H9 (cell line): ENCODE results near the gene RCAN1. TPM values are rescaled to one million over a fixed set of nuclear protein-coding genes. Genes with fewer than 3 reads are reported as not detected.

Source experiments
- DNase-seq: peaks from one replicate; pipeline ENCODE4 v3.0.0-alpha.2; 2017
- H2AFZ ChIP-seq: one replicate; pipeline ENCODE4 v1.6.1; 2013; ENCODE audit warnings: mild to moderate bottlenecking, low read length, control low read depth, moderate library complexity
- H2AK5ac ChIP-seq: 2 replicates; pipeline ENCODE4 v1.6.1; 2013; ENCODE audit warnings: low read length, control low read depth, mixed read lengths; ENCODE audit not compliant: insufficient read length
- H2BK120ac ChIP-seq: one replicate; pipeline ENCODE4 v1.6.1; 2013; ENCODE audit warnings: low read depth, mild to moderate bottlenecking, low read length, control low read depth, inconsistent platforms; ENCODE audit not compliant: poor library complexity, severe bottlenecking
- H2BK12ac ChIP-seq: 2 replicates; pipeline ENCODE4 v1.6.1; 2013; ENCODE audit warnings: low read length, control low read depth, mixed read lengths, low read depth; ENCODE audit not compliant: insufficient read length
- H2BK15ac ChIP-seq: 2 replicates; pipeline ENCODE4 v1.6.1; 2013; ENCODE audit warnings: low read depth, low read length, control low read depth
- H2BK20ac ChIP-seq: one replicate; pipeline ENCODE4 v1.6.1; 2013; ENCODE audit warnings: low read depth, mild to moderate bottlenecking, low read length, control low read depth, inconsistent platforms; ENCODE audit not compliant: poor library complexity, severe bottlenecking
- H2BK5ac ChIP-seq: 2 replicates; pipeline ENCODE4 v1.6.1; 2013; ENCODE audit warnings: low read length, control low read depth, mixed read lengths; ENCODE audit not compliant: insufficient read length
- H3K14ac ChIP-seq: 2 replicates; pipeline ENCODE4 v1.6.1; 2013; ENCODE audit warnings: low read length, control low read depth; ENCODE audit not compliant: insufficient read depth
- H3K18ac ChIP-seq: 2 replicates; pipeline ENCODE4 v1.6.1; 2013; ENCODE audit warnings: low read depth, mild to moderate bottlenecking, mixed read lengths, low read length, control low read depth; ENCODE audit not compliant: insufficient read length
- H3K23ac ChIP-seq: 2 replicates; pipeline ENCODE4 v1.6.1; 2013; ENCODE audit warnings: low read length, control low read depth, mixed read lengths, low read depth; ENCODE audit not compliant: insufficient read length
- H3K23me2 ChIP-seq: 2 replicates; pipeline ENCODE4 v1.6.1; 2013; ENCODE audit warnings: low read depth, mild to moderate bottlenecking, mixed read lengths, low read length, control low read depth; ENCODE audit not compliant: insufficient read length, poor library complexity, severe bottlenecking
- H3K27ac ChIP-seq: 2 replicates; pipeline ENCODE4 v1.5.1; 2013; ENCODE audit warnings: low read length, control low read depth, mixed read lengths, low read depth; ENCODE audit not compliant: insufficient read length
- H3K27me3 ChIP-seq: 2 replicates; pipeline ENCODE4 v1.6.1; 2013; ENCODE audit warnings: low read length, control low read depth, inconsistent platforms; ENCODE audit not compliant: insufficient read depth
- H3K4ac ChIP-seq: 2 replicates; pipeline ENCODE4 v1.6.1; 2013; ENCODE audit warnings: low read depth, mild to moderate bottlenecking, control low read depth, inconsistent platforms, low read length, moderate library complexity
- H3K4me1 ChIP-seq: 2 replicates; pipeline ENCODE4 v1.6.1; 2013; ENCODE audit warnings: low read length, control low read depth, inconsistent platforms; ENCODE audit not compliant: insufficient read depth
- H3K4me2 ChIP-seq: 2 replicates; pipeline ENCODE4 v1.6.1; 2013; ENCODE audit warnings: low read length, control low read depth, mixed read lengths; ENCODE audit not compliant: insufficient read length, insufficient read depth
- H3K56ac ChIP-seq: 2 replicates; pipeline ENCODE4 v1.6.1; 2013; ENCODE audit warnings: low read depth, mild to moderate bottlenecking, mixed read lengths, low read length, control low read depth; ENCODE audit not compliant: insufficient read length
- H3K79me1 ChIP-seq: 2 replicates; pipeline ENCODE4 v1.6.1; 2013; ENCODE audit warnings: low read depth, mild to moderate bottlenecking, moderate library complexity, low read length, control low read depth, inconsistent platforms; ENCODE audit not compliant: insufficient read depth, poor library complexity, severe bottlenecking
- H3K79me2 ChIP-seq: 2 replicates; pipeline ENCODE4 v1.6.1; 2013; ENCODE audit warnings: low read length, control low read depth, inconsistent platforms; ENCODE audit not compliant: insufficient read depth
- H3K9ac ChIP-seq: 2 replicates; pipeline ENCODE4 v1.6.1; 2013; ENCODE audit warnings: low read length, control low read depth, mixed read lengths; ENCODE audit not compliant: insufficient read length; ENCODE audit errors: extremely low read depth
- H3K9me3 ChIP-seq: one replicate; pipeline ENCODE4 v1.6.1; 2013; ENCODE audit warnings: low read depth, low read length, inconsistent platforms; ENCODE audit not compliant: control insufficient read depth
- H3T11ph ChIP-seq: one replicate; pipeline ENCODE4 v1.6.1; 2013; ENCODE audit warnings: mild to moderate bottlenecking, low read length, control low read depth, inconsistent platforms
- H4K20me1 ChIP-seq: one replicate; pipeline ENCODE4 v1.6.1; 2013; ENCODE audit not compliant: control insufficient read depth, insufficient read length, insufficient read depth
- H4K5ac ChIP-seq: 2 replicates; pipeline ENCODE4 v1.6.1; 2013; ENCODE audit warnings: low read depth, mild to moderate bottlenecking, mixed read lengths, low read length, control low read depth; ENCODE audit not compliant: insufficient read length
- H4K8ac ChIP-seq: replicated peaks from 2 replicates; pipeline ENCODE4 v1.6.1; 2013; ENCODE audit warnings: low read length, control low read depth, mixed read lengths, low read depth; ENCODE audit not compliant: insufficient read length
- H4K91ac ChIP-seq: 2 replicates; pipeline ENCODE4 v1.6.1; 2013; ENCODE audit warnings: low read depth, mild to moderate bottlenecking, moderate library complexity, mixed read lengths, low read length, control low read depth; ENCODE audit not compliant: insufficient read length
- H3K27ac Mint-ChIP-seq, 3 experiments: 2 replicates in 2 of 3; 3 replicates in 1 of 3; pipeline ENCODE4 v1.8.0; 2020 to 2021; ENCODE audit warnings: mixed read lengths in 3 of 3, mild to moderate bottlenecking in 1 of 3, moderate library complexity in 1 of 3
- H3K27me3 Mint-ChIP-seq: 2 replicates; pipeline ENCODE4 v1.8.0; 2021; ENCODE audit warnings: low read depth, mild to moderate bottlenecking, moderate library complexity, mixed read lengths
- H3K36me3 Mint-ChIP-seq, 3 experiments: 2 replicates in 2 of 3; 3 replicates in 1 of 3; pipeline ENCODE4 v1.8.0; 2020 to 2021; ENCODE audit warnings: low read depth in 3 of 3, mixed read lengths in 3 of 3; ENCODE audit not compliant: insufficient read depth in 1 of 3
- H3K4me1 Mint-ChIP-seq, 2 experiments: 2 replicates each; pipeline ENCODE4 v1.8.0; 2020; ENCODE audit warnings: mixed read lengths in 2 of 2
- H3K4me3 Mint-ChIP-seq, 2 experiments: 2 replicates in 1 of 2; 3 replicates in 1 of 2; pipeline ENCODE4 v1.8.0; 2020 to 2021; ENCODE audit warnings: mild to moderate bottlenecking in 2 of 2, mixed read lengths in 2 of 2, moderate library complexity in 1 of 2
- H3K9me3 Mint-ChIP-seq, 2 experiments: 2 replicates in 1 of 2; 3 replicates in 1 of 2; pipeline ENCODE4 v1.8.0; 2020; ENCODE audit warnings: mild to moderate bottlenecking in 2 of 2, mixed read lengths in 2 of 2, moderate library complexity in 1 of 2
- WGBS: extraction: QIAGEN DNeasy Blood & Tissue Kit; methylation state at CpG from one replicate; pipeline ENCODE4 v1.1.7; 2013; ENCODE audit warnings: missing lambda C conversion rate, low lambda C conversion rate, mixed read lengths; ENCODE audit not compliant: insufficient read length; ENCODE audit errors: extremely low coverage; 5-methylcytosine and 5-hydroxymethylcytosine counted together
- total RNA-seq: library from RNA; stranded (reverse); gene quantifications from 2 replicates; pipeline ENCODE4 v1.2.1, GENCODE V29; 2021
- TF ChIP-seq, protein P1 (sequence below): fragments of 200-600 bp; sonication (generic); conservative IDR thresholded peaks from 3 replicates; pipeline ENCODE4 v1.8.0; 2021; ENCODE audit warnings: antibody characterized with exemption, mild to moderate bottlenecking

RCAN1 gene
- total RNA-seq, 1 experiment from 2014 or later, result 7.0 TPM

- no peak overlapping the region for H4K91ac ChIP-seq
- no peak overlapping the region for H2BK15ac ChIP-seq
- no peak overlapping the region for H3K27ac ChIP-seq
- no peak overlapping the region for H3T11ph ChIP-seq
- DNase-seq, result no peak
- H2BK5ac ChIP-seq, result no peak overlapping the region
- no peak overlapping the region for H3K56ac ChIP-seq
- TF ChIP-seq, protein P1, sequence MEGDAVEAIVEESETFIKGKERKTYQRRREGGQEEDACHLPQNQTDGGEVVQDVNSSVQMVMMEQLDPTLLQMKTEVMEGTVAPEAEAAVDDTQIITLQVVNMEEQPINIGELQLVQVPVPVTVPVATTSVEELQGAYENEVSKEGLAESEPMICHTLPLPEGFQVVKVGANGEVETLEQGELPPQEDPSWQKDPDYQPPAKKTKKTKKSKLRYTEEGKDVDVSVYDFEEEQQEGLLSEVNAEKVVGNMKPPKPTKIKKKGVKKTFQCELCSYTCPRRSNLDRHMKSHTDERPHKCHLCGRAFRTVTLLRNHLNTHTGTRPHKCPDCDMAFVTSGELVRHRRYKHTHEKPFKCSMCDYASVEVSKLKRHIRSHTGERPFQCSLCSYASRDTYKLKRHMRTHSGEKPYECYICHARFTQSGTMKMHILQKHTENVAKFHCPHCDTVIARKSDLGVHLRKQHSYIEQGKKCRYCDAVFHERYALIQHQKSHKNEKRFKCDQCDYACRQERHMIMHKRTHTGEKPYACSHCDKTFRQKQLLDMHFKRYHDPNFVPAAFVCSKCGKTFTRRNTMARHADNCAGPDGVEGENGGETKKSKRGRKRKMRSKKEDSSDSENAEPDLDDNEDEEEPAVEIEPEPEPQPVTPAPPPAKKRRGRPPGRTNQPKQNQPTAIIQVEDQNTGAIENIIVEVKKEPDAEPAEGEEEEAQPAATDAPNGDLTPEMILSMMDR, result no peak
- no peak overlapping the region for H3K9ac ChIP-seq
- Mint-ChIP-seq H3K36me3 (no peaks in the 10 kb centered on the region), H3K27me3 (peaks cover 6% of the 10 kb centered on the region), H3K27ac (no peak overlapping the region), H3K4me1 (peaks cover 56 to 62% of the 10 kb centered on the region in 2 experiments), H3K4me3 (no peak overlapping the region; a peak in 1 of 5 replicates), H3K9me3 (no peaks in the 10 kb centered on the region; a peak in 1 of 5 replicates)
- no peaks in the 10 kb centered on the region for H3K9me3 ChIP-seq
- no peak overlapping the region for H4K8ac ChIP-seq
- H3K18ac ChIP-seq, result no peak overlapping the region
- H2AK5ac ChIP-seq, result no peak overlapping the region
- H3K23ac ChIP-seq, result no peak overlapping the region
- no peak overlapping the region for H2AFZ ChIP-seq
- no peaks in the 10 kb centered on the region for H3K23me2 ChIP-seq
- no peak overlapping the region for H3K14ac ChIP-seq
- H3K79me2 ChIP-seq, result no peaks in the 10 kb centered on the region
- no peak overlapping the region for H3K4me2 ChIP-seq
- no peak overlapping the region for H2BK12ac ChIP-seq
- no peaks in the 10 kb centered on the region for H3K79me1 ChIP-seq
- H3K27me3 ChIP-seq, result no peaks in the 10 kb centered on the region
- no peak overlapping the region for H2BK20ac ChIP-seq
- no peak overlapping the region for H3K4ac ChIP-seq
- no peak overlapping the region for H2BK120ac ChIP-seq
- WGBS, result no CpG with 5 or more reads among the region's 20 CpGs
- peaks cover 4% of the 10 kb centered on the region for H3K4me1 ChIP-seq
- no peak overlapping the region for H4K5ac ChIP-seq
- H4K20me1 ChIP-seq, result no peaks in the 10 kb centered on the region
Observed at GRCh38 chr21:34520764-34521508, 94.0 kb downstream of the RCAN1 start.
